ENCODE measurements around the gene ACVR1.

Gene ACVR1

GRCh38 chr2:157876066-157876785 is at the start of gene ACVR1:
ACVR1 (minus strand) TSS chr2:157876330; CDS start chr2:157799493, 76,837 bp downstream.
- H3K9me3 ChIP-seq (ENCODE audit: control insufficient read depth, insufficient read depth, low read length): no peaks in the 10 kb centered on the region
- H3K27me3 ChIP-seq (ENCODE audit: control insufficient read depth, insufficient read depth, low read length): peaks cover 7% of the 10 kb centered on the region
- peaks cover 10% of the 10 kb centered on the region for H3K4me1 ChIP-seq (ENCODE audit: control insufficient read depth, insufficient read depth, low read length)
- H3K36me3 ChIP-seq (ENCODE audit: control insufficient read depth, insufficient read depth, low read length): no peaks in the 10 kb centered on the region
- H3K4me3 ChIP-seq (ENCODE audit: low read depth, low read length): peak within 1 kb of the TSS; percentile 84
- H3K9ac ChIP-seq (ENCODE audit: low read depth, low read length): peak within 1 kb of the TSS; percentile 39

- Histone ChIP-seq H3K27me3 (ENCODE audit: control insufficient read depth, insufficient read depth, low read length) (peaks cover 5% of the 10 kb centered on the region), H3K9me3 (ENCODE audit: control insufficient read depth, insufficient read depth, low read length) (no peaks in the 10 kb centered on the region), H3K4me3 (ENCODE audit: low read depth, low read length) (no peak overlapping the region), H3K36me3 (ENCODE audit: control insufficient read depth, insufficient read depth, low read length) (no peaks in the 10 kb centered on the region), H3K4me1 (ENCODE audit: control insufficient read depth, insufficient read depth, low read length) (peaks cover 10% of the 10 kb centered on the region), H3K9ac (ENCODE audit: low read depth, low read length) (no peak overlapping the region)
These were observed 48.9 kb upstream of the ACVR1 start for GRCh38 chr2:157925071-157925470.

GRCh38 chr2:157923598-157924217 is 47.6 kb upstream of the ACVR1 start:
- Histone ChIP-seq H3K27me3 (ENCODE audit: control insufficient read depth, insufficient read depth, low read length) (peaks cover 4% of the 10 kb centered on the region), H3K4me3 (ENCODE audit: low read depth, low read length) (no peak overlapping the region), H3K4me1 (ENCODE audit: control insufficient read depth, insufficient read depth, low read length) (peaks cover 10% of the 10 kb centered on the region), H3K36me3 (ENCODE audit: control insufficient read depth, insufficient read depth, low read length) (no peaks in the 10 kb centered on the region), H3K9ac (ENCODE audit: low read depth, low read length) (no peak overlapping the region), H3K9me3 (ENCODE audit: control insufficient read depth, insufficient read depth, low read length) (no peaks in the 10 kb centered on the region)

- Histone ChIP-seq H3K4me3 (ENCODE audit: low read depth, low read length) (no peak overlapping the region), H3K27me3 (ENCODE audit: control insufficient read depth, insufficient read depth, low read length) (peaks cover 4% of the 10 kb centered on the region), H3K9me3 (ENCODE audit: control insufficient read depth, insufficient read depth, low read length) (no peaks in the 10 kb centered on the region), H3K4me1 (ENCODE audit: control insufficient read depth, insufficient read depth, low read length) (peaks cover 10% of the 10 kb centered on the region), H3K9ac (ENCODE audit: low read depth, low read length) (no peak overlapping the region), H3K36me3 (ENCODE audit: control insufficient read depth, insufficient read depth, low read length) (no peaks in the 10 kb centered on the region)
These were observed 46.7 kb upstream of the ACVR1 start for GRCh38 chr2:157922815-157923214.

- H3K4me1 ChIP-seq (ENCODE audit: control insufficient read depth, insufficient read depth, low read length): peaks cover 10% of the 10 kb centered on the region
- H3K4me3 ChIP-seq (ENCODE audit: low read depth, low read length): no peak overlapping the region
- no peak overlapping the region for H3K9ac ChIP-seq (ENCODE audit: low read depth, low read length)
- H3K36me3 ChIP-seq (ENCODE audit: control insufficient read depth, insufficient read depth, low read length): no peaks in the 10 kb centered on the region
- H3K9me3 ChIP-seq (ENCODE audit: control insufficient read depth, insufficient read depth, low read length): no peaks in the 10 kb centered on the region
- peaks cover 4% of the 10 kb centered on the region for H3K27me3 ChIP-seq (ENCODE audit: control insufficient read depth, insufficient read depth, low read length)
These were observed 46.2 kb upstream of the ACVR1 start for GRCh38 chr2:157922336-157922735.

- Histone ChIP-seq H3K9ac (ENCODE audit: low read depth, low read length) (no peak overlapping the region), H3K9me3 (ENCODE audit: control insufficient read depth, insufficient read depth, low read length) (no peaks in the 10 kb centered on the region), H3K36me3 (ENCODE audit: control insufficient read depth, insufficient read depth, low read length) (no peaks in the 10 kb centered on the region), H3K27me3 (ENCODE audit: control insufficient read depth, insufficient read depth, low read length) (peaks cover 4% of the 10 kb centered on the region), H3K4me3 (ENCODE audit: low read depth, low read length) (no peak overlapping the region), H3K4me1 (ENCODE audit: control insufficient read depth, insufficient read depth, low read length) (peaks cover 10% of the 10 kb centered on the region)
These were observed 44.6 kb upstream of the ACVR1 start for GRCh38 chr2:157920736-157921135.

- Histone ChIP-seq H3K9me3 (ENCODE audit: control insufficient read depth, insufficient read depth, low read length) (no peaks in the 10 kb centered on the region), H3K27me3 (ENCODE audit: control insufficient read depth, insufficient read depth, low read length) (peaks cover 4% of the 10 kb centered on the region), H3K36me3 (ENCODE audit: control insufficient read depth, insufficient read depth, low read length) (no peaks in the 10 kb centered on the region), H3K4me3 (ENCODE audit: low read depth, low read length) (no peak overlapping the region), H3K9ac (ENCODE audit: low read depth, low read length) (no peak overlapping the region), H3K4me1 (ENCODE audit: control insufficient read depth, insufficient read depth, low read length) (peaks cover 3% of the 10 kb centered on the region)
These were observed 43.1 kb upstream of the ACVR1 start for GRCh38 chr2:157919181-157919580.

GRCh38 chr2:157918319-157918718 is 42.2 kb upstream of the ACVR1 start:
- no peaks in the 10 kb centered on the region for H3K4me1 ChIP-seq (ENCODE audit: control insufficient read depth, insufficient read depth, low read length)
- no peaks in the 10 kb centered on the region for H3K36me3 ChIP-seq (ENCODE audit: control insufficient read depth, insufficient read depth, low read length)
- H3K4me3 ChIP-seq (ENCODE audit: low read depth, low read length): no peak overlapping the region
- peaks cover 4% of the 10 kb centered on the region for H3K27me3 ChIP-seq (ENCODE audit: control insufficient read depth, insufficient read depth, low read length)
- H3K9ac ChIP-seq (ENCODE audit: low read depth, low read length): no peak overlapping the region
- no peaks in the 10 kb centered on the region for H3K9me3 ChIP-seq (ENCODE audit: control insufficient read depth, insufficient read depth, low read length)

GRCh38 chr2:157911750-157912149 is 35.6 kb upstream of the ACVR1 start:
- no peak overlapping the region for H3K4me3 ChIP-seq (ENCODE audit: low read depth, low read length)
- no peak overlapping the region for H3K9ac ChIP-seq (ENCODE audit: low read depth, low read length)
- no peaks in the 10 kb centered on the region for H3K27me3 ChIP-seq (ENCODE audit: control insufficient read depth, insufficient read depth, low read length)
- H3K9me3 ChIP-seq (ENCODE audit: control insufficient read depth, insufficient read depth, low read length): no peaks in the 10 kb centered on the region
- H3K4me1 ChIP-seq (ENCODE audit: control insufficient read depth, insufficient read depth, low read length): no peaks in the 10 kb centered on the region
- no peaks in the 10 kb centered on the region for H3K36me3 ChIP-seq (ENCODE audit: control insufficient read depth, insufficient read depth, low read length)

- Histone ChIP-seq H3K9ac (ENCODE audit: low read depth, low read length) (no peak overlapping the region), H3K27me3 (ENCODE audit: control insufficient read depth, insufficient read depth, low read length) (no peaks in the 10 kb centered on the region), H3K36me3 (ENCODE audit: control insufficient read depth, insufficient read depth, low read length) (no peaks in the 10 kb centered on the region), H3K4me3 (ENCODE audit: low read depth, low read length) (no peak overlapping the region), H3K9me3 (ENCODE audit: control insufficient read depth, insufficient read depth, low read length) (no peaks in the 10 kb centered on the region), H3K4me1 (ENCODE audit: control insufficient read depth, insufficient read depth, low read length) (no peaks in the 10 kb centered on the region)
These were observed 35.1 kb upstream of the ACVR1 start for GRCh38 chr2:157911246-157911645.

GRCh38 chr2:157905092-157905491 is 29.0 kb upstream of the ACVR1 start:
- Histone ChIP-seq H3K4me3 (ENCODE audit: low read depth, low read length) (no peak overlapping the region), H3K9me3 (ENCODE audit: control insufficient read depth, insufficient read depth, low read length) (no peaks in the 10 kb centered on the region)

GRCh38 chr2:157903626-157904025 is 27.5 kb upstream of the ACVR1 start:
- Histone ChIP-seq H3K4me1 (ENCODE audit: control insufficient read depth, insufficient read depth, low read length) (peaks cover 5% of the 10 kb centered on the region), H3K27me3 (ENCODE audit: control insufficient read depth, insufficient read depth, low read length) (no peaks in the 10 kb centered on the region), H3K4me3 (ENCODE audit: low read depth, low read length) (no peak overlapping the region), H3K9me3 (ENCODE audit: control insufficient read depth, insufficient read depth, low read length) (no peaks in the 10 kb centered on the region), H3K36me3 (ENCODE audit: control insufficient read depth, insufficient read depth, low read length) (no peaks in the 10 kb centered on the region), H3K9ac (ENCODE audit: low read depth, low read length) (no peak overlapping the region)

More at GRCh38 chr2:157905092-157905491, 29.0 kb upstream of the ACVR1 start:
- no peak overlapping the region for H3K9ac ChIP-seq (ENCODE audit: low read depth, low read length)
- H3K36me3 ChIP-seq (ENCODE audit: control insufficient read depth, insufficient read depth, low read length): no peaks in the 10 kb centered on the region
- peaks cover 5% of the 10 kb centered on the region for H3K4me1 ChIP-seq (ENCODE audit: control insufficient read depth, insufficient read depth, low read length)
- H3K27me3 ChIP-seq (ENCODE audit: control insufficient read depth, insufficient read depth, low read length): no peaks in the 10 kb centered on the region

Data from iPS-15b (cell line).